Keratinocyte (primary cell): ENCODE measurements around the gene SLC52A1.

Experiments
- CTCF ChIP-seq, 3 experiments: IDR thresholded peaks in 1 of 3; conservative IDR thresholded peaks in 1 of 3; optimal IDR thresholded peaks in 1 of 3; 2 replicates in 2 of 3; 3 replicates in 1 of 3; pipeline versions ENCODE3 to v1.5.1; 2011; ENCODE audit warnings: low read length in 3 of 3, mild to moderate bottlenecking in 3 of 3, moderate library complexity in 2 of 3, control low read depth in 1 of 3, inconsistent platforms in 1 of 3; ENCODE audit not compliant: insufficient read depth in 2 of 3; ENCODE audit errors: extremely low read depth in 1 of 3
- EZH2 ChIP-seq: IDR thresholded peaks from one replicate; pipeline ENCODE4 v1.6.1; 2012; ENCODE audit warnings: inconsistent platforms, mild to moderate bottlenecking, low read length, moderate library complexity

GRCh38 chr17:4986951-4987766 lies 48.1 kb downstream of the SLC52A1 start, which contains the start of gene CAMTA2:
- TF ChIP-seq CTCF (optimal IDR thresholded peaks at IDR 0.05 in 1 of 3, IDR thresholded peaks at IDR 0.05 in 1 of 3, conservative IDR thresholded peaks at IDR 0.05 in 1 of 3; ENCODE audit: extremely low read depth in 1 of 3, insufficient read depth in 2 of 3, low read length in 3 of 3): peak; percentile 38 to 84 (median 62)
- no peak for TF ChIP-seq EZH2
